H9 (cell line): ENCODE data around the gene KIF13A. TPM values are rescaled to one million over a fixed set of nuclear protein-coding genes. Genes with fewer than 3 reads are reported as not detected.

Experiments used
- DNase-seq: peaks from one replicate; pipeline ENCODE4 v3.0.0-alpha.2; 2017
- H2AFZ ChIP-seq: one replicate; pipeline ENCODE4 v1.6.1; 2013; ENCODE audit warnings: mild to moderate bottlenecking, low read length, control low read depth, moderate library complexity
- H2AK5ac ChIP-seq: 2 replicates; pipeline ENCODE4 v1.6.1; 2013; ENCODE audit warnings: low read length, control low read depth, mixed read lengths; ENCODE audit not compliant: insufficient read length
- H2BK120ac ChIP-seq: one replicate; pipeline ENCODE4 v1.6.1; 2013; ENCODE audit warnings: low read depth, mild to moderate bottlenecking, low read length, control low read depth, inconsistent platforms; ENCODE audit not compliant: poor library complexity, severe bottlenecking
- H2BK12ac ChIP-seq: 2 replicates; pipeline ENCODE4 v1.6.1; 2013; ENCODE audit warnings: low read length, control low read depth, mixed read lengths, low read depth; ENCODE audit not compliant: insufficient read length
- H2BK15ac ChIP-seq: 2 replicates; pipeline ENCODE4 v1.6.1; 2013; ENCODE audit warnings: low read depth, low read length, control low read depth
- H2BK20ac ChIP-seq: one replicate; pipeline ENCODE4 v1.6.1; 2013; ENCODE audit warnings: low read depth, mild to moderate bottlenecking, low read length, control low read depth, inconsistent platforms; ENCODE audit not compliant: poor library complexity, severe bottlenecking
- H2BK5ac ChIP-seq: 2 replicates; pipeline ENCODE4 v1.6.1; 2013; ENCODE audit warnings: low read length, control low read depth, mixed read lengths; ENCODE audit not compliant: insufficient read length
- H3K14ac ChIP-seq: 2 replicates; pipeline ENCODE4 v1.6.1; 2013; ENCODE audit warnings: low read length, control low read depth; ENCODE audit not compliant: insufficient read depth
- H3K18ac ChIP-seq: 2 replicates; pipeline ENCODE4 v1.6.1; 2013; ENCODE audit warnings: low read depth, mild to moderate bottlenecking, mixed read lengths, low read length, control low read depth; ENCODE audit not compliant: insufficient read length
- H3K23ac ChIP-seq: 2 replicates; pipeline ENCODE4 v1.6.1; 2013; ENCODE audit warnings: low read length, control low read depth, mixed read lengths, low read depth; ENCODE audit not compliant: insufficient read length
- H3K23me2 ChIP-seq: 2 replicates; pipeline ENCODE4 v1.6.1; 2013; ENCODE audit warnings: low read depth, mild to moderate bottlenecking, mixed read lengths, low read length, control low read depth; ENCODE audit not compliant: insufficient read length, poor library complexity, severe bottlenecking
- H3K27ac ChIP-seq: 2 replicates; pipeline ENCODE4 v1.5.1; 2013; ENCODE audit warnings: low read length, control low read depth, mixed read lengths, low read depth; ENCODE audit not compliant: insufficient read length
- H3K27me3 ChIP-seq: 2 replicates; pipeline ENCODE4 v1.6.1; 2013; ENCODE audit warnings: low read length, control low read depth, inconsistent platforms; ENCODE audit not compliant: insufficient read depth
- H3K4ac ChIP-seq: 2 replicates; pipeline ENCODE4 v1.6.1; 2013; ENCODE audit warnings: low read depth, mild to moderate bottlenecking, control low read depth, inconsistent platforms, low read length, moderate library complexity
- H3K4me1 ChIP-seq: 2 replicates; pipeline ENCODE4 v1.6.1; 2013; ENCODE audit warnings: low read length, control low read depth, inconsistent platforms; ENCODE audit not compliant: insufficient read depth
- H3K4me2 ChIP-seq: 2 replicates; pipeline ENCODE4 v1.6.1; 2013; ENCODE audit warnings: low read length, control low read depth, mixed read lengths; ENCODE audit not compliant: insufficient read length, insufficient read depth
- H3K56ac ChIP-seq: 2 replicates; pipeline ENCODE4 v1.6.1; 2013; ENCODE audit warnings: low read depth, mild to moderate bottlenecking, mixed read lengths, low read length, control low read depth; ENCODE audit not compliant: insufficient read length
- H3K79me1 ChIP-seq: 2 replicates; pipeline ENCODE4 v1.6.1; 2013; ENCODE audit warnings: low read depth, mild to moderate bottlenecking, moderate library complexity, low read length, control low read depth, inconsistent platforms; ENCODE audit not compliant: insufficient read depth, poor library complexity, severe bottlenecking
- H3K79me2 ChIP-seq: 2 replicates; pipeline ENCODE4 v1.6.1; 2013; ENCODE audit warnings: low read length, control low read depth, inconsistent platforms; ENCODE audit not compliant: insufficient read depth
- H3K9ac ChIP-seq: 2 replicates; pipeline ENCODE4 v1.6.1; 2013; ENCODE audit warnings: low read length, control low read depth, mixed read lengths; ENCODE audit not compliant: insufficient read length; ENCODE audit errors: extremely low read depth
- H3K9me3 ChIP-seq: one replicate; pipeline ENCODE4 v1.6.1; 2013; ENCODE audit warnings: low read depth, low read length, inconsistent platforms; ENCODE audit not compliant: control insufficient read depth
- H3T11ph ChIP-seq: one replicate; pipeline ENCODE4 v1.6.1; 2013; ENCODE audit warnings: mild to moderate bottlenecking, low read length, control low read depth, inconsistent platforms
- H4K20me1 ChIP-seq: one replicate; pipeline ENCODE4 v1.6.1; 2013; ENCODE audit not compliant: control insufficient read depth, insufficient read length, insufficient read depth
- H4K5ac ChIP-seq: 2 replicates; pipeline ENCODE4 v1.6.1; 2013; ENCODE audit warnings: low read depth, mild to moderate bottlenecking, mixed read lengths, low read length, control low read depth; ENCODE audit not compliant: insufficient read length
- H4K8ac ChIP-seq: replicated peaks from 2 replicates; pipeline ENCODE4 v1.6.1; 2013; ENCODE audit warnings: low read length, control low read depth, mixed read lengths, low read depth; ENCODE audit not compliant: insufficient read length
- H4K91ac ChIP-seq: 2 replicates; pipeline ENCODE4 v1.6.1; 2013; ENCODE audit warnings: low read depth, mild to moderate bottlenecking, moderate library complexity, mixed read lengths, low read length, control low read depth; ENCODE audit not compliant: insufficient read length
- H3K27ac Mint-ChIP-seq, 3 experiments: 2 replicates in 2 of 3; 3 replicates in 1 of 3; pipeline ENCODE4 v1.8.0; 2020 to 2021; ENCODE audit warnings: mixed read lengths in 3 of 3, mild to moderate bottlenecking in 1 of 3, moderate library complexity in 1 of 3
- H3K27me3 Mint-ChIP-seq: 2 replicates; pipeline ENCODE4 v1.8.0; 2021; ENCODE audit warnings: low read depth, mild to moderate bottlenecking, moderate library complexity, mixed read lengths
- H3K36me3 Mint-ChIP-seq, 3 experiments: 2 replicates in 2 of 3; 3 replicates in 1 of 3; pipeline ENCODE4 v1.8.0; 2020 to 2021; ENCODE audit warnings: low read depth in 3 of 3, mixed read lengths in 3 of 3; ENCODE audit not compliant: insufficient read depth in 1 of 3
- H3K4me1 Mint-ChIP-seq, 2 experiments: 2 replicates each; pipeline ENCODE4 v1.8.0; 2020; ENCODE audit warnings: mixed read lengths in 2 of 2
- H3K4me3 Mint-ChIP-seq, 2 experiments: 2 replicates in 1 of 2; 3 replicates in 1 of 2; pipeline ENCODE4 v1.8.0; 2020 to 2021; ENCODE audit warnings: mild to moderate bottlenecking in 2 of 2, mixed read lengths in 2 of 2, moderate library complexity in 1 of 2
- H3K9me3 Mint-ChIP-seq, 2 experiments: 2 replicates in 1 of 2; 3 replicates in 1 of 2; pipeline ENCODE4 v1.8.0; 2020; ENCODE audit warnings: mild to moderate bottlenecking in 2 of 2, mixed read lengths in 2 of 2, moderate library complexity in 1 of 2
- CTCF ChIP-seq: fragments of 200-600 bp; sonication (generic); conservative IDR thresholded peaks from 3 replicates; pipeline ENCODE4 v1.8.0; 2021; ENCODE audit warnings: antibody characterized with exemption, mild to moderate bottlenecking
- WGBS: extraction: QIAGEN DNeasy Blood & Tissue Kit; methylation state at CpG from one replicate; pipeline ENCODE4 v1.1.7; 2013; ENCODE audit warnings: missing lambda C conversion rate, low lambda C conversion rate, mixed read lengths; ENCODE audit not compliant: insufficient read length; ENCODE audit errors: extremely low coverage; 5-methylcytosine and 5-hydroxymethylcytosine counted together
- total RNA-seq: library from RNA; stranded (reverse); gene quantifications from 2 replicates; pipeline ENCODE4 v1.2.1, GENCODE V29; 2021

The KIF13A gene
- total RNA-seq, 1 experiment from 2014 or later = 38.2 TPM

GRCh38 chr6:17974570-17975368 lies 12.7 kb downstream of the KIF13A start:
- H3K9me3 Mint-ChIP-seq = peaks cover 0 to 2% of the 10 kb centered on the region in 2 experiments; a peak in 1 of 5 replicates
- Histone ChIP-seq H4K91ac (no peak overlapping the region), H3K4me1 (peaks cover 5% of the 10 kb centered on the region; the same call in 1 of the 2 replicates), H3K79me1 (no peaks in the 10 kb centered on the region), H2AFZ (no peak overlapping the region), H4K20me1 (no peaks in the 10 kb centered on the region), H3K9me3 (no peaks in the 10 kb centered on the region), H3K56ac (no peak overlapping the region), H2BK5ac (no peak overlapping the region), H3K27me3 (no peaks in the 10 kb centered on the region), H4K5ac (no peak overlapping the region), H2BK12ac (no peak overlapping the region), H3K18ac (no peak overlapping the region), H2BK20ac (no peak overlapping the region), H4K8ac (no peak overlapping the region), H2BK15ac (no peak overlapping the region), H3T11ph (no peak overlapping the region), H3K14ac (no peak overlapping the region), H3K23me2 (no peaks in the 10 kb centered on the region), H3K4ac (no peak overlapping the region), H2BK120ac (no peak overlapping the region), H3K4me2 (no peak overlapping the region), H3K79me2 (peaks cover 7% of the 10 kb centered on the region; the same call in 1 of the 2 replicates), H3K27ac (no peak overlapping the region), H3K23ac (no peak overlapping the region), H3K9ac (no peak overlapping the region), H2AK5ac (no peak overlapping the region)
- H3K4me3 Mint-ChIP-seq = no peak overlapping the region
- no peak for DNase-seq
- no peak for TF ChIP-seq CTCF
- no peak overlapping the region; a peak in 1 of 7 replicates for H3K27ac Mint-ChIP-seq
- H3K4me1 Mint-ChIP-seq = peaks cover 33 to 36% of the 10 kb centered on the region in 2 experiments
- no peaks in the 10 kb centered on the region for H3K27me3 Mint-ChIP-seq
- peaks cover 2 to 11% (median 5%) of the 10 kb centered on the region in 3 experiments; a peak in 4 of 7 replicates for H3K36me3 Mint-ChIP-seq
- WGBS = no CpG with 5 or more reads among the region's 5 CpGs
